GM21737 (cell line): ENCODE data around the gene PIP4K2A.

Source experiments
- ATAC-seq: cut with Tn5 transposase; IDR thresholded peaks from one replicate; pipeline ENCODE4 v1.9.1; 2021; ENCODE audit warnings: mild to moderate bottlenecking, moderate library complexity; ENCODE audit not compliant: unreplicated experiment

Gene PIP4K2A

GRCh38 chr10:22491480-22491879, 222.9 kb downstream of the PIP4K2A start:
- no peak for ATAC-seq

- no peak for ATAC-seq
These were observed 224.4 kb downstream of the PIP4K2A start for GRCh38 chr10:22489975-22490374.

GRCh38 chr10:22489467-22489866, 224.9 kb downstream of the PIP4K2A start:
- no peak for ATAC-seq

- ATAC-seq: no peak
These were observed 227.9 kb downstream of the PIP4K2A start for GRCh38 chr10:22486431-22486830.
